ENCODE measurements around the gene CCDC179.

DNA sequence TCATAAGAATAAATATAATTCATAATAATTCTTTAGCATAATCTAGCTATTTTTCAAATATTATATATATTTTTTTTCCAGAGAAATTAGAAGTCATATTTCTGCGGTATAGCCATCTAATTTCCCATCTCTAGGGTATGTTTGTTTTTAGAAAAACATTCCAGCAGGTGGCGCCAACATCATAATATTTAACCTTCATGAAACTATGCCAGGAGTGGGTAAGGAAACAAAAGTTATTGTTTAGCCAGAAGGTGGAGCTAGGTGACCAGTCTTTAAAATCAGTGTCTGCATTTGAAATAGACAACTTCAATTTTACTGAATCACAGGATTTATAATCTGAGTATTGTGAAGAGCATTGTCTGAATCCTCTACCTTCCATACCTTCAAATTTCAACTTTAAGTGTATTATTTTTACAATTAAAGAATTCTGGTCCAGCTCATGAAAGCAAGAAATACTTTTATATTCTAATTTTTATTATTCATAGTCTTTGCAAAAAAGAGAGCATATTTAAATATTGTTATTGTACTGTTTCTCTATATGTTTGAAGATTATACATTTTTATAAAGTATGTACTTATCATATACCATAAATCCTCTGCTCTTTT is 15.7 kb upstream of the CCDC179 start:
- TF ChIP-seq SIN3A (IDR thresholded peaks at IDR 0.05; ENCODE audit: borderline replicate concordance, insufficient read depth, low read depth, low read length): no peak
- TF ChIP-seq, protein P1, sequence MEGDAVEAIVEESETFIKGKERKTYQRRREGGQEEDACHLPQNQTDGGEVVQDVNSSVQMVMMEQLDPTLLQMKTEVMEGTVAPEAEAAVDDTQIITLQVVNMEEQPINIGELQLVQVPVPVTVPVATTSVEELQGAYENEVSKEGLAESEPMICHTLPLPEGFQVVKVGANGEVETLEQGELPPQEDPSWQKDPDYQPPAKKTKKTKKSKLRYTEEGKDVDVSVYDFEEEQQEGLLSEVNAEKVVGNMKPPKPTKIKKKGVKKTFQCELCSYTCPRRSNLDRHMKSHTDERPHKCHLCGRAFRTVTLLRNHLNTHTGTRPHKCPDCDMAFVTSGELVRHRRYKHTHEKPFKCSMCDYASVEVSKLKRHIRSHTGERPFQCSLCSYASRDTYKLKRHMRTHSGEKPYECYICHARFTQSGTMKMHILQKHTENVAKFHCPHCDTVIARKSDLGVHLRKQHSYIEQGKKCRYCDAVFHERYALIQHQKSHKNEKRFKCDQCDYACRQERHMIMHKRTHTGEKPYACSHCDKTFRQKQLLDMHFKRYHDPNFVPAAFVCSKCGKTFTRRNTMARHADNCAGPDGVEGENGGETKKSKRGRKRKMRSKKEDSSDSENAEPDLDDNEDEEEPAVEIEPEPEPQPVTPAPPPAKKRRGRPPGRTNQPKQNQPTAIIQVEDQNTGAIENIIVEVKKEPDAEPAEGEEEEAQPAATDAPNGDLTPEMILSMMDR (IDR thresholded peaks at IDR 0.05): peak; percentile 78; the same call in 1 of the 2 replicates
